OCI-LY3 (cell line): ENCODE measurements around the gene MEF2B.

Source experiments
- H2AFZ ChIP-seq: fragments of 200-600, 300-600 bp; shearing (Covaris generic); 2 replicates; pipeline ENCODE4 v1.6.0; 2014; ENCODE audit warnings: antibody characterized with exemption, low read depth, low read length
- H3K27ac ChIP-seq: fragments of 200-600, 300-600 bp; sonication (generic); 2 replicates; pipeline ENCODE4 v1.5.1; 2014; ENCODE audit warnings: mild to moderate bottlenecking, low read length, moderate library complexity, mixed read lengths
- H3K27me3 ChIP-seq: fragments of 200-600, 300-600 bp; sonication (generic); 2 replicates; pipeline ENCODE4 v1.6.1; 2014; ENCODE audit warnings: low read depth, low read length, mixed read lengths
- H3K36me3 ChIP-seq: fragments of 200-600, 300-600 bp; sonication (generic); replicated peaks from 2 replicates; pipeline ENCODE3; 2014; ENCODE audit warnings: low read depth, low read length, mixed read lengths
- H3K4me1 ChIP-seq: fragments of 300-600, 200-600 bp; sonication (generic); 2 replicates; pipeline ENCODE4 v1.6.1; 2014; ENCODE audit warnings: low read length, mixed read lengths
- H3K4me2 ChIP-seq: fragments of 200-600, 300-600 bp; sonication (generic); 2 replicates; pipeline ENCODE4 v1.6.1; 2014; ENCODE audit warnings: low read length, mixed read lengths
- H3K4me3 ChIP-seq: fragments of 300-600, 200-600 bp; sonication (generic); 2 replicates; pipeline ENCODE4 v1.5.1; 2014; ENCODE audit warnings: antibody characterized with exemption, mild to moderate bottlenecking, low read length, moderate library complexity
- H3K79me2 ChIP-seq: fragments of 300-600, 200-600 bp; shearing (Covaris generic); 2 replicates; pipeline ENCODE4 v1.6.1; 2014; ENCODE audit warnings: mild to moderate bottlenecking, low read length, mixed read lengths
- H3K9ac ChIP-seq: fragments of 300-600, 200-600 bp; shearing (Covaris generic); 2 replicates; pipeline ENCODE4 v1.6.0; 2014; ENCODE audit warnings: mild to moderate bottlenecking, low read length, moderate library complexity
- H3K9me3 ChIP-seq: fragments of 200-600, 300-600 bp; shearing (Covaris generic); 2 replicates; pipeline ENCODE4 v1.6.1; 2014; ENCODE audit warnings: low read length, mixed read lengths; ENCODE audit not compliant: insufficient read depth
- H4K20me1 ChIP-seq: fragments of 200-600, 300-600 bp; sonication (generic); 2 replicates; pipeline ENCODE4 v1.6.1; 2016; ENCODE audit warnings: low read length, mixed read lengths; ENCODE audit not compliant: insufficient read depth
- EZH2phosphoT487 ChIP-seq: fragments of 200-600 bp; shearing (Covaris generic); IDR thresholded peaks from 2 replicates; pipeline ENCODE4 v1.6.1; 2018; ENCODE audit warnings: antibody characterized with exemption, mixed run types, low read depth
- TF ChIP-seq, protein P1 (sequence below): fragments of 200-600, 300-600 bp; sonication (generic); IDR thresholded peaks from 2 replicates; pipeline ENCODE4 v1.5.1; 2014; ENCODE audit warnings: antibody characterized with exemption, low read length, low read depth

MEF2B gene

GRCh38 chr19:19215792-19216191, 45.7 kb upstream of the MEF2B start:
- no peak for TF ChIP-seq EZH2phosphoT487
- TF ChIP-seq, protein P1, sequence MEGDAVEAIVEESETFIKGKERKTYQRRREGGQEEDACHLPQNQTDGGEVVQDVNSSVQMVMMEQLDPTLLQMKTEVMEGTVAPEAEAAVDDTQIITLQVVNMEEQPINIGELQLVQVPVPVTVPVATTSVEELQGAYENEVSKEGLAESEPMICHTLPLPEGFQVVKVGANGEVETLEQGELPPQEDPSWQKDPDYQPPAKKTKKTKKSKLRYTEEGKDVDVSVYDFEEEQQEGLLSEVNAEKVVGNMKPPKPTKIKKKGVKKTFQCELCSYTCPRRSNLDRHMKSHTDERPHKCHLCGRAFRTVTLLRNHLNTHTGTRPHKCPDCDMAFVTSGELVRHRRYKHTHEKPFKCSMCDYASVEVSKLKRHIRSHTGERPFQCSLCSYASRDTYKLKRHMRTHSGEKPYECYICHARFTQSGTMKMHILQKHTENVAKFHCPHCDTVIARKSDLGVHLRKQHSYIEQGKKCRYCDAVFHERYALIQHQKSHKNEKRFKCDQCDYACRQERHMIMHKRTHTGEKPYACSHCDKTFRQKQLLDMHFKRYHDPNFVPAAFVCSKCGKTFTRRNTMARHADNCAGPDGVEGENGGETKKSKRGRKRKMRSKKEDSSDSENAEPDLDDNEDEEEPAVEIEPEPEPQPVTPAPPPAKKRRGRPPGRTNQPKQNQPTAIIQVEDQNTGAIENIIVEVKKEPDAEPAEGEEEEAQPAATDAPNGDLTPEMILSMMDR, result no peak
- no peak overlapping the region for H3K9ac ChIP-seq
- H3K27me3 ChIP-seq, result peaks cover 20% of the 10 kb centered on the region
- H2AFZ ChIP-seq, result no peak overlapping the region
- no peak overlapping the region for H3K27ac ChIP-seq
- H3K4me3 ChIP-seq, result no peak overlapping the region
- no peaks in the 10 kb centered on the region for H3K36me3 ChIP-seq
- no peak overlapping the region for H3K4me2 ChIP-seq
- H3K79me2 ChIP-seq, result no peaks in the 10 kb centered on the region
- H4K20me1 ChIP-seq, result peaks cover 3% of the 10 kb centered on the region; the same call in 1 of the 2 replicates
- peaks cover 5% of the 10 kb centered on the region; the same call in 1 of the 2 replicates for H3K4me1 ChIP-seq
- H3K9me3 ChIP-seq, result no peaks in the 10 kb centered on the region

DNA sequence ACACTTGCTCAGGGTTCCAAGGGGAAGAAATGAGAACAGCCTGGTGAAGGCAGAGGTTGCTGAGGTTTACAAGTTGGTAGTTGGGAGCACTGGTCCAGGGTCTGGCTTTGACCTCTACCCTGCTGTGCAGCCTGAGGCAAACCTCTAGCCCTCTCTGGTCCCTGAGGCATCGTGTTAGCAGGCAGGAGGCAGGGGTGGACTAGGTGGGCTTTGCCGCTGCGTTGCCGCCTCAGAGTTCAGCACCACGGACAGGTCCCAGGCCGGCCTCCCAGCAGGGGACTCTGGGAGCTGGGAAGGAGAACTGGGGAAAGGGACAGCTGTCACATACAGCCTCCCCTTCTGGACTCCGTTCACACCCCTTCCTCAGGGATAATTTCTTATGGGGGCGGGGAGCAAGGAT, 44.8 kb upstream of the MEF2B start:
- peaks cover 20% of the 10 kb centered on the region for H3K27me3 ChIP-seq
- no peaks in the 10 kb centered on the region for H3K79me2 ChIP-seq
- no peak for TF ChIP-seq EZH2phosphoT487
- TF ChIP-seq, protein P1, result no peak
- H3K4me1 ChIP-seq, result peaks cover 5% of the 10 kb centered on the region; the same call in 1 of the 2 replicates
- no peak overlapping the region for H3K4me3 ChIP-seq
- H4K20me1 ChIP-seq, result peaks cover 3% of the 10 kb centered on the region; the same call in 1 of the 2 replicates
- no peak overlapping the region for H3K27ac ChIP-seq
- H2AFZ ChIP-seq, result no peak overlapping the region
- H3K9ac ChIP-seq, result no peak overlapping the region
- H3K9me3 ChIP-seq, result no peaks in the 10 kb centered on the region
- no peaks in the 10 kb centered on the region for H3K36me3 ChIP-seq
- no peak overlapping the region for H3K4me2 ChIP-seq

DNA sequence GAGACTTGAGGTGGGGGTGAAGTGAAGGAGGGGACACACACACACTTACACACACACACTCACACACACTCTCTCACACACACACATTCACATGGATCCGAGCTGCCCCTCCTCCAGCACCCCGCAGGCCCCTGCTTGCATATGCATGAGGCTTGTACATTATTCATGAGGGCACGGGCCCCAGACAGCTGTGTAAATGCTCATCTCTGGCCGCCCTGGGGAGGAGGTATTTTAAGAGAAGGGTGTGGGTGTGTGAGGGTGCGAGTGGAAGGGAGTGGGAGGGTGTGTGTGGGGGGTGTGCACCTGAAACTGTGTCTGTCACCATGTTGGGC, 44.1 kb upstream of the MEF2B start:
- Histone ChIP-seq H4K20me1 (peaks cover 3% of the 10 kb centered on the region; the same call in 1 of the 2 replicates), H3K36me3 (no peaks in the 10 kb centered on the region), H3K9ac (no peak overlapping the region), H2AFZ (no peak overlapping the region), H3K4me2 (no peak overlapping the region), H3K27me3 (peaks cover 20% of the 10 kb centered on the region), H3K79me2 (no peaks in the 10 kb centered on the region), H3K4me1 (peaks cover 5% of the 10 kb centered on the region; the same call in 1 of the 2 replicates), H3K27ac (no peak overlapping the region), H3K4me3 (no peak overlapping the region), H3K9me3 (no peaks in the 10 kb centered on the region)
- TF ChIP-seq, protein P1, result no peak
- no peak for TF ChIP-seq EZH2phosphoT487

DNA sequence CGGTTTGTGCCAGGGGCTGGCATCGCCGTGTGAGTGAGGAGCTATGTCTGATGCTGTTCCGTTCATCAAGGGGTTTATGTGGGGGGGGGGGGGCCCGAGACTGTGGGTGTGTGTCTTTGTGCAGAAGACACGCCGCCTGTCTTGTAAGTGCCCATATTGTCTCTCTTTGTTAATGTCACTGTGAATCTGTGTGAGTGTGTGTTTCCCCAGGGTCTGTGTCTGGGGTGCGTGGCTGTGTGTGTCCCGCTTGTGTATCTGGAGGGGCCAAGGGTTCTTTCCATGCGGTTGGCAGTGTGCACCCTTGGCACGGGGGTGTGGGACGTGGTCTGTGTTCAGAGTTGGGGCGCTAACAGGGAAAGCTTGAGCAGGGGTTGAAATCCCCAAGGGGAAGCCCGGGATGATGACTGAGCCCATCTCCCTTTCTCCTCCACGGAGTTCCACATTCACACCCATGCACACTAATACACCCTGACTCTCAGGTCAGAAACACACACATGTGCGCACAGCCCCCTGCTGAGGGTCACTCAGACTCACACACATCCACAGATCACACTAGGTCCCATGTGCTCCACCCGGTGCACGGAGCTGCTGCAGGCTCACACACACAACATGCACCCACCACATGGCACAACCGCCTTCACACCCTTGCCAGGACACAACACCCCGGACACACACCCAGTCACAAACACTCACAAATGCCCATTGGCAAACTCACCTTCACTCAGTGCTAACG, 43.5 kb upstream of the MEF2B start:
- no peak overlapping the region for H3K4me3 ChIP-seq
- H3K4me2 ChIP-seq, result no peak overlapping the region
- TF ChIP-seq, protein P1, result no peak
- TF ChIP-seq EZH2phosphoT487, result no peak
- no peak overlapping the region for H2AFZ ChIP-seq
- H3K9me3 ChIP-seq, result no peaks in the 10 kb centered on the region
- H3K36me3 ChIP-seq, result no peaks in the 10 kb centered on the region
- H4K20me1 ChIP-seq, result peaks cover 3% of the 10 kb centered on the region; the same call in 1 of the 2 replicates
- H3K79me2 ChIP-seq, result no peaks in the 10 kb centered on the region
- no peak overlapping the region for H3K27ac ChIP-seq
- H3K4me1 ChIP-seq, result peaks cover 5% of the 10 kb centered on the region; the same call in 1 of the 2 replicates
- H3K9ac ChIP-seq, result no peak overlapping the region
- peaks cover 20% of the 10 kb centered on the region for H3K27me3 ChIP-seq
